Left ventricle myocardium superior (tissue), 1 donor: ENCODE measurements around the gene PLCZ1. TPM values are rescaled to one million over a fixed set of nuclear protein-coding genes. Genes with fewer than 3 reads are reported as not detected.

Source experiments
- ATAC-seq: fragments of 200-7000 bp; cut with Tn5 transposase; one replicate; pipeline ENCODE4 v1.9.1; 2020; ENCODE audit warnings: mild to moderate bottlenecking, moderate library complexity
- DNase-seq: peaks from one replicate; pipeline ENCODE4 v3.0.0-alpha.2; 2020
- intact Hi-C: fragments of 100-400 bp; cut with micrococcal nuclease; formaldehyde crosslinking; loops from one replicate; pipeline ENCODE4 v1.11.0; 2022
- total RNA-seq: library from RNA; stranded (reverse); fragmentation: NEBNext Ultra II Directional; extraction: Animal tissue kit (Norgen Biotek cat#: 25700); gene quantifications from one replicate; pipeline ENCODE4 v1.2.1, GENCODE V29; 2021
- donor health status: DM: no; HTN: yes; CAD: no; lungs with severe emphysema.

The PLCZ1 gene
- total RNA-seq, 1 donor from 2014 or later, result not detected

DNA sequence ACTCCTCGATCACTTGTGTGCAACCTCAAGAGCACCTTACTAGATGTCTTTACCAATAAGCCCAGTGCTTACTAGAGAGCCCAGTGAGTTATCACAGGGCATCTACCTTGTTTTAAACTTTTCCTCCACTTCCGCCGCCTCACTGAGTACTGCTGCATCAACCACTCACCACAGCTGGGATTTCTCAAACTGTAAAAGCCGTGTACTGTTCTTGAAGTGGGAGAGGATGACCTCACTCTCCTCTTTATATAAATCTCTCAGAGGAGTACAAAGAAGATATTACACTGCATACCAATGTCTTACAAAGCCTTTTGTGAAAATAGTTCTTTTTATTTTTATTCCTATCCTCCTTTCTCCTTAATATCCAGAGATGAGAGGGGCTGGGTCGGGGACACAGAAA is 94.1 kb downstream of the PLCZ1 start:
- DNase-seq (no peak), ATAC-seq (peak; percentile 85)
- intact Hi-C loops, result no loop called here

DNA sequence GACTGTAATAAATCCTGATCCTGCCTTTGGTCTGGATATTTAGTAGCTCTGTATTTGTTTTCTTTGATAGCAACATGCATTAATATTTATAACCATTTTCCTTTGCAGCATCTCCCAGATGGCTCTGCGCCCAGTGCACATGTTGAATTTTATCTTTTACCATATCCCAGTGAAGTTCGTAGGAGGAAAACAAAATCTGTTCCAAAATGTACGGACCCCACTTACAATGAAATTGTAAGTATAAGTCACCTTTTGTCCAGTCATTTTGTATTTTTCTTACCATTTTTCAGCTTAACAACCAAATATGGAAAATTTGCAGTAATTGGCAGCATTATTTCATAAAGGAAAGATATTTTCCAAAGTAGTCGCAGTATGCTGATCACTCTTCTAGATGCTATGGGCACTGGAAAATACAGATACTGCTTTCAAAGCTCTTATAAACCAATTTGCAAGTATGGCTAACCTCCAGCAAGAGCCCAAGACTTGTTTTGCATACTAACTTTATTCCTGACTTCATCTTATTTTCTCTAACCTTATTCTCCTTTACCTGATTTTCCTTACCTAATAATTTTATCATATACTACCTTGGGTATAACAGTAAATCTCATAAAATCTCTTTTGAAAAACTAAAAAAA is 97.4 kb downstream of the PLCZ1 start:
- DNase-seq, result peak; percentile 23
- no peak for ATAC-seq
- intact Hi-C loops, result no loop called here

GRCh38 chr12:18634382-18634781 is 103.4 kb downstream of the PLCZ1 start:
- intact Hi-C loops, result no loop called here
- no peak for ATAC-seq
- no peak for DNase-seq

Other genes with a start within 250 kb of the PLCZ1 start
- not detected for gene CAPZA3, start 107 bp upstream of the PLCZ1 start, total RNA-seq